ENCODE data around the gene DFFA.

DNA sequence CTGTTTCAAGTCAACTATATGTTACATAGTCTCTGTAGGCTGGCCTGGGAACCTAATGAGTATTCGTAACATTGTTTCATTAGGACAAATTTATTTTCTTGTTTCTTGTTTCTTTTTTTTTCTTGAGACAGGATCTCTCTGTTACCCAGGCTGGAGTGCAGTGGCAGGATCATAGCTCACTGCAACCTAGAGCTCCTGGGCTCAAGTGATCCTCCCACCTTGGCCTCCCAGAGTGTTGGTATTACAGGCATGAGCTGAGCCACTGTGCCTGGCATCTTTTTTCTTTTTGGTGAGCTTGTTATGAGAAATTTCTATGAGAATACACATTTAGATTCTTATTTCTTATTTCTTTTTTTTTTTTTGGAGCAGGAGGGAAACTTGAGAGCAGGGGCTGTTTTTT, 35.3 kb downstream of the DFFA start:
- TF ChIP-seq POLR2A (IDR thresholded peaks at IDR 0.05), result no peak
- TF ChIP-seq, protein P1, sequence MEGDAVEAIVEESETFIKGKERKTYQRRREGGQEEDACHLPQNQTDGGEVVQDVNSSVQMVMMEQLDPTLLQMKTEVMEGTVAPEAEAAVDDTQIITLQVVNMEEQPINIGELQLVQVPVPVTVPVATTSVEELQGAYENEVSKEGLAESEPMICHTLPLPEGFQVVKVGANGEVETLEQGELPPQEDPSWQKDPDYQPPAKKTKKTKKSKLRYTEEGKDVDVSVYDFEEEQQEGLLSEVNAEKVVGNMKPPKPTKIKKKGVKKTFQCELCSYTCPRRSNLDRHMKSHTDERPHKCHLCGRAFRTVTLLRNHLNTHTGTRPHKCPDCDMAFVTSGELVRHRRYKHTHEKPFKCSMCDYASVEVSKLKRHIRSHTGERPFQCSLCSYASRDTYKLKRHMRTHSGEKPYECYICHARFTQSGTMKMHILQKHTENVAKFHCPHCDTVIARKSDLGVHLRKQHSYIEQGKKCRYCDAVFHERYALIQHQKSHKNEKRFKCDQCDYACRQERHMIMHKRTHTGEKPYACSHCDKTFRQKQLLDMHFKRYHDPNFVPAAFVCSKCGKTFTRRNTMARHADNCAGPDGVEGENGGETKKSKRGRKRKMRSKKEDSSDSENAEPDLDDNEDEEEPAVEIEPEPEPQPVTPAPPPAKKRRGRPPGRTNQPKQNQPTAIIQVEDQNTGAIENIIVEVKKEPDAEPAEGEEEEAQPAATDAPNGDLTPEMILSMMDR (IDR thresholded peaks at IDR 0.05), result no peak
